Breast epithelium (tissue), 4 donors: Measurements from ENCODE around the gene TTLL10. TPM values are rescaled to one million over a fixed set of nuclear protein-coding genes. Genes with fewer than 3 reads are reported as not detected.

Source experiments
- DNase-seq, 2 donors: peaks; one replicate each; pipeline ENCODE4 v3.0.0-alpha.2; 2019; ENCODE audit warnings: low spot score in 2 of 2
- H3K27ac ChIP-seq, 2 donors: fragments of 200-600 bp; sonication (generic) in 1 of 2; one replicate each; pipeline ENCODE4 v1.5.1; 2016 to 2019; ENCODE audit warnings: mild to moderate bottlenecking in 1 of 2
- H3K27me3 ChIP-seq, 2 donors: fragments of 200-600 bp; sonication (generic) in 1 of 2; one replicate each; pipeline versions ENCODE4 v1.5.1 to v1.6.0; 2017 to 2019; ENCODE audit warnings: control low read depth in 1 of 2, mild to moderate bottlenecking in 1 of 2
- H3K36me3 ChIP-seq: fragments of 200-600 bp; one replicate; pipeline ENCODE4 v1.5.1; 2019
- H3K4me1 ChIP-seq, 2 donors: fragments of 200-600 bp; sonication (generic); one replicate each; pipeline ENCODE4 v1.5.1; 2016 to 2019; ENCODE audit warnings: control low read depth in 1 of 2
- H3K4me3 ChIP-seq, 3 donors: fragments of 200-600 bp; sonication (generic); 1 replicate in 2 of 3; 2 replicates in 1 of 3; pipeline ENCODE4 v1.5.1; 2016 to 2019; ENCODE audit warnings: mild to moderate bottlenecking in 3 of 3, moderate library complexity in 2 of 3
- H3K9me3 ChIP-seq, 2 donors: fragments of 200-600 bp; sonication (generic) in 1 of 2; one replicate each; pipeline ENCODE4 v1.5.1; 2016 to 2019; ENCODE audit warnings: control low read depth in 1 of 2
- CTCF ChIP-seq, 3 donors: fragments of 450-650 bp; IDR thresholded peaks; one replicate each; pipeline ENCODE4 v1.5.1; 2016 to 2017; ENCODE audit warnings: antibody characterized with exemption in 3 of 3, mild to moderate bottlenecking in 3 of 3, moderate library complexity in 3 of 3
- POLR2A ChIP-seq: fragments of 450-650 bp; IDR thresholded peaks from one replicate; pipeline ENCODE4 v1.6.1; 2016; ENCODE audit warnings: antibody characterized with exemption, mild to moderate bottlenecking, moderate library complexity
- POLR2AphosphoS5 ChIP-seq, 3 donors: sonication (generic); formaldehyde crosslinking; IDR thresholded peaks; one replicate each; pipeline ENCODE4 v1.6.1; 2017; ENCODE audit warnings: antibody characterized with exemption in 3 of 3
- intact Hi-C: fragments of 100-400 bp; cut with DNase I; formaldehyde crosslinking; loops from one replicate; pipeline ENCODE4 v1.15.1; 2023; ENCODE audit warnings: low total_unique reads
- total RNA-seq, 3 donors: library from RNA; depleted of rRNA; stranded (reverse); fragments of >200 nt; gene quantifications; one replicate each; pipeline ENCODE4 v1.1.0, GENCODE V29; 2016

Gene TTLL10
- total RNA-seq, 3 donors from 2014 or later: 0.15 to 0.33 (median 0.16) TPM

GRCh38 chr1:1136547-1137230 is 37.0 kb upstream of the TTLL10 start:
- intact Hi-C loops: no loop called here
- DNase-seq: no peak
- Histone ChIP-seq H3K36me3 (no peaks in the 10 kb centered on the region), H3K27me3 (peaks cover 5 to 13% of the 10 kb centered on the region in 2 donors), H3K9me3 (no peaks in the 10 kb centered on the region), H3K4me1 (peaks cover 0 to 12% of the 10 kb centered on the region in 2 donors), H3K27ac (peak overlapping the region; percentile 75 to 90), H3K4me3 (peak overlapping the region in 2 of 3 donors; percentile 55 to 67)
- TF ChIP-seq POLR2A (no peak), POLR2AphosphoS5 (IDR thresholded peaks at IDR 0.05) (no peak), CTCF (IDR thresholded peaks at IDR 0.05) (no peak)

GRCh38 chr1:1137256-1138045 is 36.2 kb upstream of the TTLL10 start:
- Histone ChIP-seq H3K36me3 (no peaks in the 10 kb centered on the region), H3K27me3 (peaks cover 5 to 13% of the 10 kb centered on the region in 2 donors), H3K27ac (peak overlapping the region; percentile 75 to 90), H3K4me1 (peaks cover 0 to 12% of the 10 kb centered on the region in 2 donors), H3K4me3 (peak overlapping the region in 2 of 3 donors; percentile 55 to 67), H3K9me3 (no peaks in the 10 kb centered on the region)
- intact Hi-C loops: no loop called here
- TF ChIP-seq POLR2AphosphoS5 (IDR thresholded peaks at IDR 0.05) (no peak), CTCF (IDR thresholded peaks at IDR 0.05) (no peak), POLR2A (no peak)
- no peak for DNase-seq

- H3K4me3 ChIP-seq: no peak overlapping the region
- H3K27ac ChIP-seq: no peak overlapping the region
- no peak for DNase-seq
- peaks cover 5 to 13% of the 10 kb centered on the region in 2 donors for H3K27me3 ChIP-seq
- intact Hi-C loops: no loop called here
- H3K4me1 ChIP-seq: peaks cover 0 to 7% of the 10 kb centered on the region in 2 donors
- no peaks in the 10 kb centered on the region for H3K9me3 ChIP-seq
- TF ChIP-seq POLR2AphosphoS5 (IDR thresholded peaks at IDR 0.05) (no peak), CTCF (IDR thresholded peaks at IDR 0.05) (no peak), POLR2A (no peak)
- H3K36me3 ChIP-seq: no peaks in the 10 kb centered on the region
Measured at GRCh38 chr1:1140673-1141072, 33.0 kb upstream of the TTLL10 start.

GRCh38 chr1:1141244-1141910 is 32.3 kb upstream of the TTLL10 start:
- no peak for TF ChIP-seq POLR2AphosphoS5 (IDR thresholded peaks at IDR 0.05)
- no peak for TF ChIP-seq POLR2A
- no peak for TF ChIP-seq CTCF (IDR thresholded peaks at IDR 0.05)
- Histone ChIP-seq H3K36me3 (no peaks in the 10 kb centered on the region), H3K27ac (no peak overlapping the region), H3K27me3 (peaks cover 5 to 13% of the 10 kb centered on the region in 2 donors), H3K9me3 (no peaks in the 10 kb centered on the region), H3K4me1 (peaks cover 0 to 7% of the 10 kb centered on the region in 2 donors), H3K4me3 (no peak overlapping the region)
- intact Hi-C loops: no loop called here
- DNase-seq: no peak
